Astrocyte of the cerebellum (primary cell): ENCODE measurements around the gene CDK19.

Experiments used
- DNase-seq: peaks from one replicate; pipeline ENCODE4 v3.0.0-alpha.2; 2011; ENCODE audit warnings: low read depth
- H3K4me3 ChIP-seq: 2 replicates; pipeline ENCODE4 v1.5.1; 2011; ENCODE audit warnings: mild to moderate bottlenecking, low read depth, low read length, moderate library complexity
- CTCF ChIP-seq: IDR thresholded peaks from 2 replicates; pipeline ENCODE4 v1.5.1; 2012; ENCODE audit warnings: low read length, low read depth, moderate library complexity, mild to moderate bottlenecking; ENCODE audit errors: missing control alignments
- in situ Hi-C: cut with HindIII; loops from 2 replicates; pipeline ENCODE4 v1.10.0; 2017; ENCODE audit warnings: low sequenced_read_pairs

The CDK19 gene

GRCh38 chr6:110674096-110674495 is 141.2 kb downstream of the CDK19 start:
- TF ChIP-seq CTCF: no peak
- no peak for DNase-seq
- H3K4me3 ChIP-seq: no peak overlapping the region
- in situ Hi-C loops: no loop called here

- TF ChIP-seq CTCF: no peak
- DNase-seq: no peak
- no peak overlapping the region for H3K4me3 ChIP-seq
- in situ Hi-C loops: no loop called here
Measured at GRCh38 chr6:110672122-110672521, 143.1 kb downstream of the CDK19 start.

- no peak overlapping the region for H3K4me3 ChIP-seq
- no peak for DNase-seq
- in situ Hi-C loops: no loop called here
- no peak for TF ChIP-seq CTCF
Measured at GRCh38 chr6:110671447-110671846, 143.8 kb downstream of the CDK19 start.

GRCh38 chr6:110665600-110665999 is 149.7 kb downstream of the CDK19 start:
- in situ Hi-C loops: no loop called here
- no peak overlapping the region for H3K4me3 ChIP-seq
- DNase-seq: no peak
- TF ChIP-seq CTCF: no peak

GRCh38 chr6:110664933-110665332 is 150.3 kb downstream of the CDK19 start:
- no peak for DNase-seq
- no peak overlapping the region for H3K4me3 ChIP-seq
- in situ Hi-C loops: no loop called here
- no peak for TF ChIP-seq CTCF

- H3K4me3 ChIP-seq: no peak overlapping the region
- no peak for DNase-seq
- TF ChIP-seq CTCF: no peak
- in situ Hi-C loops: no loop called here
Measured at GRCh38 chr6:110662490-110663211, 152.6 kb downstream of the CDK19 start.
